ENCODE data around the gene PPP1R9A. TPM values are rescaled to one million over a fixed set of nuclear protein-coding genes. Genes with fewer than 3 reads are reported as not detected.

The PPP1R9A gene
- total and polyA plus RNA-seq, 8 donors = 4.7 to 32.4 (median 16.8) TPM

DNA sequence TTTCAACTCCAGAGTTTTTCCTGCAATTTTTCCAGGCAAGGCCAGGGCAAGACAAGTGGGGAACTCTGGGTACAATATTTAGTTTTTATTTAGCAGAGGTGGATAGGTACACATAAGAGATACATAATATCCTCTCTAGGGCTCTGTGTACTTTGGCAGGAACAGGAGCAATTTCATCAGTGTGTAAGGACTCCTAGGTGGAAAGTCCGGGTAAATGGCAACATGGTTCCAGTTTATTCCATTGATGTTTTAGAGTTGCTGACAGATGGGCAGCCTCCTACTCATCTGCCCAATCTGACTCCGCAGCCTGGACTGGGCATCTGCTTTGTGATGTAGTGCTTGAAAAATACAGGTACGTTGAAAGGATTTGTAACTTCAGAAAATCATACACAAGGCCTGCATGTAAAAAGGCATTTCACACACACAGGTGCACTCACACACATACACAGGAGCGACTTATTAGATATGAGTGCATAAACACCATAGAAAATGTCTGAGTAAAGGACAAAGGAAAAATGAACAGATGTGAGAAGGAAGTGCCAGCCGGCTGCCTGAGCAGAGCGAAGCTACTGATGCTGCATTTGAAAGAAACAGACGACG is 411.2 kb downstream of the PPP1R9A start:
- no peak for FAIRE-seq
- TF ChIP-seq, protein P1, sequence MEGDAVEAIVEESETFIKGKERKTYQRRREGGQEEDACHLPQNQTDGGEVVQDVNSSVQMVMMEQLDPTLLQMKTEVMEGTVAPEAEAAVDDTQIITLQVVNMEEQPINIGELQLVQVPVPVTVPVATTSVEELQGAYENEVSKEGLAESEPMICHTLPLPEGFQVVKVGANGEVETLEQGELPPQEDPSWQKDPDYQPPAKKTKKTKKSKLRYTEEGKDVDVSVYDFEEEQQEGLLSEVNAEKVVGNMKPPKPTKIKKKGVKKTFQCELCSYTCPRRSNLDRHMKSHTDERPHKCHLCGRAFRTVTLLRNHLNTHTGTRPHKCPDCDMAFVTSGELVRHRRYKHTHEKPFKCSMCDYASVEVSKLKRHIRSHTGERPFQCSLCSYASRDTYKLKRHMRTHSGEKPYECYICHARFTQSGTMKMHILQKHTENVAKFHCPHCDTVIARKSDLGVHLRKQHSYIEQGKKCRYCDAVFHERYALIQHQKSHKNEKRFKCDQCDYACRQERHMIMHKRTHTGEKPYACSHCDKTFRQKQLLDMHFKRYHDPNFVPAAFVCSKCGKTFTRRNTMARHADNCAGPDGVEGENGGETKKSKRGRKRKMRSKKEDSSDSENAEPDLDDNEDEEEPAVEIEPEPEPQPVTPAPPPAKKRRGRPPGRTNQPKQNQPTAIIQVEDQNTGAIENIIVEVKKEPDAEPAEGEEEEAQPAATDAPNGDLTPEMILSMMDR (IDR thresholded peaks at IDR 0.05) = no peak
- no peak overlapping the region for H3K27ac ChIP-seq
- peak in 2 of 4 donors; percentile 14 to 55 for ATAC-seq
- no peaks in the 10 kb centered on the region for H3K4me1 ChIP-seq
- DNase-seq = no peak
- WGBS, 2 donors = 86% methylated on average over 8 of the region's 8 CpGs
- H3K4me3 ChIP-seq = no peak overlapping the region
- no peaks in the 10 kb centered on the region for H3K27me3 ChIP-seq
- intact Hi-C loops (cut with DNase I) = no loop called here
- H3K9me3 ChIP-seq = no peaks in the 10 kb centered on the region
- H3K36me3 ChIP-seq = no peaks in the 10 kb centered on the region

DNA sequence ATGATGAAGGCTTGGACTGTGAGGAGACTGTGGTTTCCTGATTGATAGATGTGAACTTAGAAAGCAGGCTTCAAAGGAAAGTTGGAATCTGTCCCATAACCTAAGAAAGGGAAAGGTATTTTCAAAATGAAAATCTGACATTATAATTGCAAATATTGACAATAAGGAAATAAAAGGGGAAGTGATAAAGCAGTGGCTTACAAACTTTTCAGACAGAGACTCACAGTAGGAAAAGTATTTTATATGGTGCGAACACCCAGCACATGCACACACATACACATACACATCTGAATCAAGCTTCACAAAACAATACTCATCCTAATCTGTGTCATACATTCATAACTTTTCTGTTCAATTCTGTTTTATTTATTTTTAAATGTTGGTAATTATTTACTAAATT is 412.2 kb downstream of the PPP1R9A start:
- no peaks in the 10 kb centered on the region for H3K36me3 ChIP-seq
- no peak overlapping the region for H3K27ac ChIP-seq
- WGBS, 2 donors = 95 to 96% methylated on average over 1 of the region's 1 CpG
- H3K4me1 ChIP-seq = no peaks in the 10 kb centered on the region
- FAIRE-seq (no peak), DNase-seq (no peak), ATAC-seq (no peak)
- intact Hi-C loops (cut with DNase I) = no loop called here
- H3K9me3 ChIP-seq = no peaks in the 10 kb centered on the region
- H3K4me3 ChIP-seq = no peak overlapping the region
- H3K27me3 ChIP-seq = no peaks in the 10 kb centered on the region
- TF ChIP-seq, protein P1 (IDR thresholded peaks at IDR 0.05) = no peak

DNA sequence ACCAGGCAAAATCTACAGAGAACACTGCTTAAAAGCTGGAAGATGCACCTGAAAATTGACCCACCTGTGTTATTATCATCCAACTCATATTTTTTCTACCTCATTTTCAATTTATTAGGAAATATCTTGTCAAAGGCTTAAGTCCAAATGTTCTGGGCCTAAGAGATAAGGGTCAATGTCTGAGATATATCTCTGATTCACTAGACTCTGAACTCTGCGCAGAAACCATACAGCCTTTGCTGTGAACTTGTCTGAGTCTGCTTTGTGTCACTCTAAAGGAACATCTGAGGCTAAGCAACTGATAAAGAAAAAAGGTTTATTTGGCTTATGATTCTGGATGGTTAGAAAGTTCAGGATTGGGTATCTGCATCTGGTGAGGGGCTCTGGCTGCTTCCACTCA is 413.3 kb downstream of the PPP1R9A start:
- DNase-seq (no peak), FAIRE-seq (no peak), ATAC-seq (no peak)
- no peaks in the 10 kb centered on the region for H3K27me3 ChIP-seq
- no peaks in the 10 kb centered on the region for H3K4me1 ChIP-seq
- no peaks in the 10 kb centered on the region for H3K36me3 ChIP-seq
- intact Hi-C loops (cut with DNase I) = no loop called here
- TF ChIP-seq, protein P1 (IDR thresholded peaks at IDR 0.05) = no peak
- H3K27ac ChIP-seq = no peak overlapping the region
- WGBS, 2 donors = 94 to 100% methylated on average over 1 of the region's 1 CpG
- H3K9me3 ChIP-seq = no peaks in the 10 kb centered on the region
- no peak overlapping the region for H3K4me3 ChIP-seq

DNA sequence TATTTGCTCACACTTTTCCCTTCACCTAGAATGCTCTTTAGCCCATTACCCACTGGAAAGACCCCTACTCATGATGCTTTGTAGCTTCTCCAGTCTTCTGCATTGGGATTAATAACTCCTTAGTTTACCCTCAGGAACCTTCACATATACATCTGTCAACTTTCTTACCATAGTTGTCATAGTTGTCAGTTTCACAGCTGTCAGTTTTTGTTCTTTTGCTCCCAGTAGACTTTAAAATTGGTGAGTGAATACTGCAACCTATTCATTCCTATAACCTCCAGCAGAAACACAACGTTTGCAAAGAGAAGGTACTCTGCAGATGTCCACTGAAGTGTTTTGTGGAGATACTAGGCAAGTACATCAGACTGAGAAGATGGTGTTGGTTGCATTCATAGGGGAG is 414.3 kb downstream of the PPP1R9A start:
- ATAC-seq = no peak
- Histone ChIP-seq H3K9me3 (no peaks in the 10 kb centered on the region), H3K4me3 (no peak overlapping the region), H3K27me3 (no peaks in the 10 kb centered on the region), H3K36me3 (no peaks in the 10 kb centered on the region), H3K27ac (no peak overlapping the region), H3K4me1 (no peaks in the 10 kb centered on the region)
- no peak for FAIRE-seq
- 29 to 44% methylated on average over 1 of the region's 1 CpG for WGBS, 2 donors
- intact Hi-C loops (cut with DNase I) = no loop called here
- no peak for DNase-seq
- TF ChIP-seq, protein P1 (IDR thresholded peaks at IDR 0.05) = no peak

DNA sequence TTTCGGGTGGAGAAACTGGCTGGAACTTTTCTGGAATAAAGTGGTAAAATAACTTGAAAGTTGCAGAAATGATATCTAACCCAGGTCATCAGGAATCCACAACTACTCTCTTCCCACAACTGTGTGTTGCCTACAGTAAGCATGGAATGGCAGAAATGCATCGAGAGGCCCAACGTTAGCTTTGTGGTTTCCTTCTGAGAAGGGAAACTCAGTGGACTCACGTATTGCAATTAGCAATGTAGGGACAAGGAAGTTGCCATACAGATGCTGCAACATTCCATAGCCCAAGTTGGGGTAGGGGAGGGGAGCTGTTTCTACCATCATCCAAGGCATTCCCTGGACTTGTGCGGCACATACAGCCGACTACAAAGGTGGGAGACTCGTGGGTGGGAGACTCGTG is 415.0 kb downstream of the PPP1R9A start:
- intact Hi-C loops (cut with DNase I) = no loop called here
- ATAC-seq = no peak
- H3K9me3 ChIP-seq = no peaks in the 10 kb centered on the region
- H3K4me3 ChIP-seq = no peak overlapping the region
- H3K36me3 ChIP-seq = no peaks in the 10 kb centered on the region
- H3K27me3 ChIP-seq = no peaks in the 10 kb centered on the region
- H3K27ac ChIP-seq = no peak overlapping the region
- 79 to 83% methylated on average over 8 of the region's 8 CpGs for WGBS, 2 donors
- DNase-seq = no peak
- no peaks in the 10 kb centered on the region for H3K4me1 ChIP-seq
- FAIRE-seq = no peak
- TF ChIP-seq, protein P1 (IDR thresholded peaks at IDR 0.05) = no peak

Data from pancreas (tissue), 10 donors.